Prostate gland (tissue), 2 donors: Measurements from ENCODE around the gene AGPAT4. TPM values are rescaled to one million over a fixed set of nuclear protein-coding genes. Genes with fewer than 3 reads are reported as not detected.

Experiments
- DNase-seq: peaks from one replicate; pipeline ENCODE4 v3.0.0-alpha.2; 2019; ENCODE audit warnings: low spot score
- H3K27ac ChIP-seq, 2 donors: fragments of 200-600 bp; sonication (generic); 2 replicates each; pipeline ENCODE4 v1.5.1; 2017 to 2019
- H3K27me3 ChIP-seq: fragments of 200-600 bp; sonication (generic); replicated peaks from 2 replicates; pipeline ENCODE4 v1.5.1; 2019; ENCODE audit not compliant: insufficient read depth
- H3K36me3 ChIP-seq, 2 donors: fragments of 200-600 bp; sonication (generic); 1 replicate in 1 of 2; 2 replicates in 1 of 2; pipeline versions ENCODE4 v1.5.1 to v1.8.1; 2017 to 2019
- H3K4me1 ChIP-seq: fragments of 200-600 bp; sonication (generic); replicated peaks from 2 replicates; pipeline ENCODE4 v1.5.1; 2019
- H3K4me3 ChIP-seq, 2 donors: fragments of 200-600 bp; sonication (generic); 2 replicates each; pipeline ENCODE4 v1.5.1; 2017 to 2019
- H3K9me3 ChIP-seq: fragments of 200-600 bp; sonication (generic); 2 replicates; pipeline ENCODE4 v1.5.1; 2017
- POLR2A ChIP-seq: fragments of 450-650 bp; IDR thresholded peaks from one replicate; pipeline ENCODE4 v1.6.1; 2016; ENCODE audit warnings: antibody characterized with exemption, mild to moderate bottlenecking
- POLR2AphosphoS5 ChIP-seq: sonication (generic); formaldehyde crosslinking; IDR thresholded peaks from one replicate; pipeline ENCODE4 v1.6.1; 2017; ENCODE audit warnings: antibody characterized with exemption
- WGBS: methylation state at CpG from one replicate; pipeline ENCODE4 v1.1.5; 2018; 5-methylcytosine and 5-hydroxymethylcytosine counted together
- intact Hi-C: fragments of 100-400 bp; cut with DNase I; formaldehyde crosslinking; loops from one replicate; pipeline ENCODE4 v1.14.2; 2022
- total RNA-seq, 2 donors: library from RNA; depleted of rRNA; stranded (reverse); fragments of >200 nt; gene quantifications; one replicate each; pipeline ENCODE4 v1.1.0, GENCODE V29; 2016
- TF ChIP-seq, protein P1 (sequence below), 4 experiments: fragments of 200-600 bp in 2 of 4; fragments of 450-650 bp in 2 of 4; sonication (generic) in 2 of 4; IDR thresholded peaks; 1 replicate in 3 of 4; 2 replicates in 1 of 4; pipeline ENCODE4 v1.5.1; 2016 to 2019; ENCODE audit warnings: antibody characterized with exemption in 4 of 4, mild to moderate bottlenecking in 2 of 4, moderate library complexity in 2 of 4

AGPAT4 gene
- total RNA-seq, 2 donors from 2014 or later, result 1.7 to 4.2 TPM

DNA sequence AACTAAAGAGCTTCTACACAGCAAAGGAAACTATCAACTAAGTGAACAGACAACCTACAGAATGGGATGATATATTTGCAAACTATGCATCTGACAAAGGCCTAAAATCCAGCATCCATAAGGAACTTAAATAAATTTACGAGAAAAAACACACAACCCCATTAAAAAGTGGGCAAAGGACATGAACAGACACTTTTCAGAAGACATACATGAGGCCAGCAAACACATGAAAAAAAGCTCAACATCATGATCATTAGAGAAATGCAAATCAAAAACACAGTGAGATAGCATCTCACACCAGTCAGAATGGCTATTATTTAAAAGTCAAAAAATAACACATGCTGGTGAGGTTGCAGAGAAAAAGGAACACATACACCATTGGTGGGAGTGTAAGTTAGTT, 24.5 kb downstream of the AGPAT4 start:
- H3K27me3 ChIP-seq, result no peaks in the 10 kb centered on the region
- no peaks in the 10 kb centered on the region for H3K36me3 ChIP-seq
- DNase-seq, result no peak
- intact Hi-C loops, result no loop called here
- no peak overlapping the region for H3K4me3 ChIP-seq
- WGBS, result 100% methylated on average over 1 of the region's 1 CpG
- TF ChIP-seq, protein P1, sequence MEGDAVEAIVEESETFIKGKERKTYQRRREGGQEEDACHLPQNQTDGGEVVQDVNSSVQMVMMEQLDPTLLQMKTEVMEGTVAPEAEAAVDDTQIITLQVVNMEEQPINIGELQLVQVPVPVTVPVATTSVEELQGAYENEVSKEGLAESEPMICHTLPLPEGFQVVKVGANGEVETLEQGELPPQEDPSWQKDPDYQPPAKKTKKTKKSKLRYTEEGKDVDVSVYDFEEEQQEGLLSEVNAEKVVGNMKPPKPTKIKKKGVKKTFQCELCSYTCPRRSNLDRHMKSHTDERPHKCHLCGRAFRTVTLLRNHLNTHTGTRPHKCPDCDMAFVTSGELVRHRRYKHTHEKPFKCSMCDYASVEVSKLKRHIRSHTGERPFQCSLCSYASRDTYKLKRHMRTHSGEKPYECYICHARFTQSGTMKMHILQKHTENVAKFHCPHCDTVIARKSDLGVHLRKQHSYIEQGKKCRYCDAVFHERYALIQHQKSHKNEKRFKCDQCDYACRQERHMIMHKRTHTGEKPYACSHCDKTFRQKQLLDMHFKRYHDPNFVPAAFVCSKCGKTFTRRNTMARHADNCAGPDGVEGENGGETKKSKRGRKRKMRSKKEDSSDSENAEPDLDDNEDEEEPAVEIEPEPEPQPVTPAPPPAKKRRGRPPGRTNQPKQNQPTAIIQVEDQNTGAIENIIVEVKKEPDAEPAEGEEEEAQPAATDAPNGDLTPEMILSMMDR (IDR thresholded peaks at IDR 0.05), result no peak
- TF ChIP-seq POLR2A, result no peak
- TF ChIP-seq POLR2AphosphoS5, result no peak
- no peaks in the 10 kb centered on the region for H3K4me1 ChIP-seq
- no peaks in the 10 kb centered on the region for H3K9me3 ChIP-seq
- no peak overlapping the region for H3K27ac ChIP-seq

GRCh38 chr6:161246725-161247124, 27.1 kb downstream of the AGPAT4 start:
- Histone ChIP-seq H3K9me3 (no peaks in the 10 kb centered on the region), H3K4me1 (no peaks in the 10 kb centered on the region), H3K27me3 (no peaks in the 10 kb centered on the region), H3K4me3 (no peak overlapping the region), H3K27ac (no peak overlapping the region), H3K36me3 (no peaks in the 10 kb centered on the region)
- TF ChIP-seq POLR2A, result no peak
- TF ChIP-seq, protein P1 (IDR thresholded peaks at IDR 0.05), result no peak
- TF ChIP-seq POLR2AphosphoS5, result no peak
- 73% methylated on average over 2 of the region's 2 CpGs for WGBS
- DNase-seq, result no peak
- intact Hi-C loops, result no loop called here

- no peaks in the 10 kb centered on the region for H3K27me3 ChIP-seq
- H3K27ac ChIP-seq, result no peak overlapping the region
- no peak overlapping the region for H3K4me3 ChIP-seq
- WGBS, result 88% methylated on average over 6 of the region's 6 CpGs
- DNase-seq, result no peak
- TF ChIP-seq POLR2A, result no peak
- TF ChIP-seq, protein P1 (IDR thresholded peaks at IDR 0.05), result no peak
- TF ChIP-seq POLR2AphosphoS5, result no peak
- H3K36me3 ChIP-seq, result no peaks in the 10 kb centered on the region
- intact Hi-C loops, result no loop called here
- H3K9me3 ChIP-seq, result no peaks in the 10 kb centered on the region
- no peaks in the 10 kb centered on the region for H3K4me1 ChIP-seq
These were observed 28.5 kb downstream of the AGPAT4 start for GRCh38 chr6:161245363-161245762.

- DNase-seq, result no peak
- intact Hi-C loops, result no loop called here
- Histone ChIP-seq H3K27me3 (no peaks in the 10 kb centered on the region), H3K4me3 (no peak overlapping the region), H3K4me1 (no peaks in the 10 kb centered on the region), H3K36me3 (no peaks in the 10 kb centered on the region), H3K9me3 (no peaks in the 10 kb centered on the region), H3K27ac (no peak overlapping the region)
- 96% methylated on average over 7 of the region's 7 CpGs for WGBS
- TF ChIP-seq POLR2A, result no peak
- TF ChIP-seq POLR2AphosphoS5, result no peak
- TF ChIP-seq, protein P1 (IDR thresholded peaks at IDR 0.05), result no peak
These were observed 29.1 kb downstream of the AGPAT4 start for GRCh38 chr6:161244725-161245124.

DNA sequence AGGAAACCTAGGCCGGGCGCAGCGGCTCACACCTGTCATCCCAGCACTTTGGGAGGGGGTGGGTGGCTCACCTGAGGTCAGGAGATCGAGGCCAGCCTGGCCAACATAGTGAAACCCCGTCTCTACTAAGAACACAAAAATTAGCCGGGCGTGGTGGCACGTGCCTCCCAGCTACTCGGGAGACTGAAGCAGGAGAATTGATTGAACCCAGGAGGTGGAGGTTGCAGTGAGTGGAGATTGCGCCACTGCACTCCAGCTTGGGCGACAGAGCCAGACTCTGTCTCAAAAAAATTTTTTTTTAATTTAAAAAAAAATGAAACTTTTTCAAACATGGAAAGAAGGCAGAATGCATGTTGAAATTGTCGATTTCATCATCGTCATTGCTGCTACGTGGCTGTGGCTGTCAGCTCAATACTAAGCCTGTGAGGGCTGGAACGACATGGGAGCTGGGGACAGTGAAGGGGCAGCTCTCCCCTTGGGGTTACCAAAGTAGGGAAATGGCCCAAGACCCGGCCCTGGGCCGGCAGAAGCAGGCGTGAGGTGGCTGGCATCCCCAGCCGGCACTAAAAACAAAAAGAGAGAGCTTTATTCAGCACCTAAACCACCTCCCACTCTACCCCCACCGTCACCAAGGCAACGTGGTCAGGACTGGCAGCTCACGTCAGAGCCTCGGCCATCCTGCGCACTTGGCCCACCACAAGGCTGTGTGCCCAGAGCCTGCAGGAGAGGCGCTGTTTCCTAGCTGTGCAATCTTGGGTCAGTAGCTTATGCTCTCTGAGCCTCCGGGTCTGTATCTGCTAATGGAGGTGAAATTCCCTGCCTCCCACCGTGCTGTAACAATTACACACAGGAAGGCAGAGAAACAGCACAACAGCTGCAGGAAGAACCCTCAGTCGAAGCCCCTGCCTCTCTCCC, 30.8 kb downstream of the AGPAT4 start:
- no peak overlapping the region for H3K4me3 ChIP-seq
- TF ChIP-seq, protein P1 (IDR thresholded peaks at IDR 0.05), result no peak
- TF ChIP-seq POLR2AphosphoS5 (no peak), POLR2A (no peak)
- H3K36me3 ChIP-seq, result no peaks in the 10 kb centered on the region
- H3K4me1 ChIP-seq, result no peaks in the 10 kb centered on the region
- H3K9me3 ChIP-seq, result no peaks in the 10 kb centered on the region
- intact Hi-C loops, result no loop called here
- no peaks in the 10 kb centered on the region for H3K27me3 ChIP-seq
- no peak overlapping the region for H3K27ac ChIP-seq
- no peak for DNase-seq
- WGBS, result 88% methylated on average over 28 of the region's 28 CpGs
